Large intestine (tissue), 3 donors: ENCODE measurements around the gene RSPO1. TPM values are rescaled to one million over a fixed set of nuclear protein-coding genes. Genes with fewer than 3 reads are reported as not detected.

Experiments used
- DNase-seq, 2 donors: peaks; one replicate each; pipeline versions ENCODE4 v3.0.0 to v3.0.0-alpha.2; 2013
- H3K27ac ChIP-seq: one replicate; pipeline ENCODE4 v1.5.1; 2013; ENCODE audit warnings: low read length
- H3K27me3 ChIP-seq: 2 replicates; pipeline ENCODE4 v1.6.1; 2013; ENCODE audit warnings: low read length; ENCODE audit not compliant: control insufficient read depth, insufficient read depth
- H3K36me3 ChIP-seq: 2 replicates; pipeline ENCODE4 v1.6.1; 2013; ENCODE audit warnings: low read length; ENCODE audit not compliant: control insufficient read depth, insufficient read depth
- H3K4me1 ChIP-seq: one replicate; pipeline ENCODE4 v1.6.1; 2013; ENCODE audit warnings: low read length; ENCODE audit not compliant: control insufficient read depth, insufficient read depth
- H3K4me3 ChIP-seq: one replicate; pipeline ENCODE4 v1.5.1; 2013; ENCODE audit warnings: low read length
- H3K9me3 ChIP-seq: one replicate; pipeline ENCODE4 v1.6.1; 2013; ENCODE audit warnings: mild to moderate bottlenecking, low read depth, low read length, moderate library complexity; ENCODE audit not compliant: control insufficient read depth
- whole genome bisulfite sequencing: methylation state at CpG from one replicate; pipeline ENCODE4 v1.1.5; 2013; ENCODE audit warnings: low lambda C conversion rate; ENCODE audit not compliant: insufficient coverage; 5-methylcytosine and 5-hydroxymethylcytosine counted together
- polyA plus RNA-seq: library from polyadenylated mRNA; unstranded; fragments of 120-200 nt; gene quantifications from one replicate; pipeline ENCODE4 v1.2.1, GENCODE V29; 2013

Gene RSPO1
- polyA plus RNA-seq, 1 donor: 2.2 TPM

DNA sequence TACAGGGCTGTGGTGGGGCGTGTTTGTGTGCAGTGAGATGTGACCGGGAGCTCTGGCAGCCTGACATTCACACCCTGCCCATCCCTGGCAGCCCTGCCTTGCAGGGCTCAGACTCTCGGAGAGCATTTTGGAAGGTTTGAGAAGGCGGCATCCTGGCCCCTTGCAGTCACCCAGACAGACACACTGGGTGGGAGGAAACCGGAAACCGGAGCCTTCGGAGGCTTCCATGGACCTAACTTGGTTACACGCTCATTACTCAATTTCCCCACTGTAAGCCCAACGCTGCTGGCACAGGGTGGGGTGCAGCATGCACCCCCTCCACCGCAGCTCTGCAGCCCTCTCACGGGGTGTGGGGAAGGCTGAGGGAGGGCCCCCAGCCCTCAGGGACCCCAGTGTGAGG lies 22.2 kb upstream of the RSPO1 start:
- no peaks in the 10 kb centered on the region for H3K9me3 ChIP-seq
- WGBS: no CpG with 5 or more reads among the region's 11 CpGs
- H3K4me3 ChIP-seq: no peak overlapping the region
- H3K4me1 ChIP-seq: no peaks in the 10 kb centered on the region
- H3K27ac ChIP-seq: no peak overlapping the region
- no peak for DNase-seq
- peaks cover 19% of the 10 kb centered on the region for H3K27me3 ChIP-seq
- H3K36me3 ChIP-seq: no peaks in the 10 kb centered on the region

DNA sequence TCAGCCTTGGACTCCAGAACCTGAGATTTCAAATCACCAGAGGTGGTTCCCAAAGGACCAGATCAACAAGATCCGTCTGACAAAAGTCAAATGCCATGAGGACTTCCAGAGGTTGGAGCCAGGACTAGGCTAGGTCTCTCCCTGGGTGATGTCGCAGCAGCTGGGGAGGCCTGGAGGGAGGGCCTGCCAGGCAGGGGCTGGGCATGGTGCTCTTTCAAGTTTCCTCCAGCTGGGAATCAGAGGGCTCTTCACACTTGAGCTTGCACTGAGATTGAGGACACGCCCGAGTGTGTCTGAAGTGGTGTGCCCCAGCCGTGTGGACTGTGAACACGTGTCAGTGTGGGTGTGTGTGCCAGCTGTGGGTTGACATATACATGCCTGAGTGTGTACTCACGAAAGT lies 21.3 kb upstream of the RSPO1 start:
- no peak for DNase-seq
- no peaks in the 10 kb centered on the region for H3K36me3 ChIP-seq
- no peak overlapping the region for H3K4me3 ChIP-seq
- H3K27me3 ChIP-seq: peaks cover 13% of the 10 kb centered on the region
- no CpG with 5 or more reads among the region's 7 CpGs for WGBS
- H3K9me3 ChIP-seq: no peaks in the 10 kb centered on the region
- no peaks in the 10 kb centered on the region for H3K4me1 ChIP-seq
- H3K27ac ChIP-seq: no peak overlapping the region

DNA sequence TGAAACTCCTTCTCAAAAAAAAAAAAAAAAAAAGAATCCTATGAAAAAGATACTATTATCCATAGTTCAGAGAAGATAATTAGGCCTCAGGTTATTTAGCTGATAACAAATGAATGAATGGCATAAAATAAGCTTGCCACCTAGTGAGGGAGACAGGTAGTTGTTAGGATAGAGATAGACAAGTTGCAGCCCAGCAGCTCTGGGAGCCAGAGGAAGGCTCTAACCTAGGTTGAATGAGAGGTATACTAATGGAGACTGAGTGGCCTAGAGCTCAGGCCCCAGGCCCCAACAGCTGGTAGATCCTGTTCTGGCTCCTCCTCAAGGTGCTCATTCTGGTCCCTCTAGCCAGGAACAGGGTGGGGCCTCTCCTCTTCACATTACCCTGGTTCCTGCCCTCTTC lies 20.6 kb upstream of the RSPO1 start:
- no peaks in the 10 kb centered on the region for H3K36me3 ChIP-seq
- no peak overlapping the region for H3K27ac ChIP-seq
- no peak overlapping the region for H3K4me3 ChIP-seq
- H3K4me1 ChIP-seq: no peaks in the 10 kb centered on the region
- DNase-seq: no peak
- no peaks in the 10 kb centered on the region for H3K9me3 ChIP-seq
- peaks cover 7% of the 10 kb centered on the region for H3K27me3 ChIP-seq

DNA sequence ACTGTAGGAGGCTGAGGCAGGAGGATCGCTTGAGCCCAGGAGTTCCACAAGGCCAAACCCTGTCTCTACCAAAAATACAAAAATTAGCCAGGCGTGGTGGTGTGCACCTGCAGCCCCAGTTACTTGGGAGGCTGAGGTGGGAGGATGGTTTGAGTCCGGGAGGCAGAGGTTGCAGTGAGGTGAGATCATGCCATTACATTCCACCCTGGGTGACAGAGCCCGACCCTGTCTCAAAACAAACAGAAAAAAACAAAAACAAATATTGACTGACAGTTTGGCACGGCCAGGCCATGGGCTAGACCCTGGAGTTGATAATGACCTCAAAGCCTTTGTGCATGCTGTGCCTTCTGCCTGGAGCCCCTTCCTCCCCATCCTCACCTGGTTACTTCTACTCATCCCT lies 19.2 kb upstream of the RSPO1 start:
- Histone ChIP-seq H3K9me3 (no peaks in the 10 kb centered on the region), H3K27ac (no peak overlapping the region), H3K4me1 (no peaks in the 10 kb centered on the region), H3K36me3 (no peaks in the 10 kb centered on the region), H3K4me3 (no peak overlapping the region), H3K27me3 (peaks cover 3% of the 10 kb centered on the region)
- no peak for DNase-seq
- WGBS: 40% methylated on average over 1 of the region's 5 CpGs

DNA sequence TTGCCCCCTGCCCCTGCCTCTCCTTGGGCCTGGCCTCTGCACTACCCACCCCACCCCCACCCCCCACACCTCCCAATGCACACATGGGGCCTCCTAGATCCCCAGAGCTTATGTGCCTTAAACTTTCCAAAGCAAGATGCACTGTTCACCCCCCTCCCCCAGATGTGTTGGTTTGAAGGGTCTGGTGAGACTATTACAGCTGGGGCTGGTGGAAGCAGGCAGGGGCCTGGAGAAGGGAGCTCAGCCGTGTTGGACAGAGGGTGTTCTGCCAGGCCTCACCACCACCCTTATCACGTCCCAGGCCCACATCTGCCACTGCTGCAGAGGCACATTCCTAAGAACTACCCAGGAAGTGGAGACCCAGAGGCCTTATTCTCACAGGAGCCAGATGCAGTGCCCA lies 18.3 kb upstream of the RSPO1 start:
- Histone ChIP-seq H3K4me3 (no peak overlapping the region), H3K36me3 (no peaks in the 10 kb centered on the region), H3K27me3 (peaks cover 2% of the 10 kb centered on the region), H3K4me1 (no peaks in the 10 kb centered on the region), H3K9me3 (no peaks in the 10 kb centered on the region), H3K27ac (no peak overlapping the region)
- WGBS: no CpG with 5 or more reads among the region's 2 CpGs
- no peak for DNase-seq

DNA sequence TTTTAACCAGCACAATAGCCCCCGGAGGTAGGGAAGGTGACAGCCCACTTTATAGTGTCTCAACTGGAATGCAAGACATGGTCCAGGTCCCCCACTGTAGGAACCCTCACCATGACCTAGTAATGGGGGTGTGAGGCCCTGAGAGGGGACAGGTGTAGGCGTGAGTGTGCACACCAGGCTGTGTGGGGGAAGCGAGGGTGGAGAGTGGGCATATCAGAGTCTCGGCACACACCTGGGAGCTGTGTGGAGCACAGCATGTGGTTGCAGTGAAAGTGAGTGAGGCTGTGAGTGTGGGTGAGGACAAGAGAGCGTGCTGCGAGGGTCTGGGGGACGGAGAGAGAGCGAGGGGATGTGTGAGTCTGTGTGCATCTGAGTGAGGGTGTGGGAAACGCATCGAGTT lies 17.1 kb upstream of the RSPO1 start:
- DNase-seq: no peak
- no peaks in the 10 kb centered on the region for H3K4me1 ChIP-seq
- WGBS: no CpG with 5 or more reads among the region's 10 CpGs
- H3K36me3 ChIP-seq: no peaks in the 10 kb centered on the region
- no peak overlapping the region for H3K27ac ChIP-seq
- no peaks in the 10 kb centered on the region for H3K9me3 ChIP-seq
- no peak overlapping the region for H3K4me3 ChIP-seq
- no peaks in the 10 kb centered on the region for H3K27me3 ChIP-seq

DNA sequence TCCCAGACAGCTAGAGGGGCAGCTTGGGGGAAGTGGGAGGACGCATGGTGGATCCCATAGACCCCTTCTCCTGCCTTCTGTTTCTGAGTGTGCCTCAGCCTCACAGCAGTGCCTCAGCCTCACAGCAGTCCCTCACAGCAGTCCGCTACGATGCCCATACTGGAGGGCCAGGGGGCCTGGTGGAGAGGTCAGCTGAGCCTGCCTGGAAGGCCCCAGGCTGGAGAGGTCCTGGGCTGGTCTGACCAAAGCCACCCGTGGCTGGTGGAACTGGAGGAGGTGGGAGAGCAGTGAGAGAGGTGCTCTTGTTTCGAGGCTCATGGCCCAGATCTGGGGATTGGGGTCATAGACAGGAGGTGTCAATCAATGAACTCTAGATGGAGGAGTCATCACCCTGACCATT lies 16.0 kb upstream of the RSPO1 start:
- H3K36me3 ChIP-seq: no peaks in the 10 kb centered on the region
- WGBS: no CpG with 5 or more reads among the region's 5 CpGs
- H3K27me3 ChIP-seq: no peaks in the 10 kb centered on the region
- no peaks in the 10 kb centered on the region for H3K9me3 ChIP-seq
- DNase-seq: no peak
- no peak overlapping the region for H3K4me3 ChIP-seq
- H3K27ac ChIP-seq: no peak overlapping the region
- H3K4me1 ChIP-seq: no peaks in the 10 kb centered on the region

DNA sequence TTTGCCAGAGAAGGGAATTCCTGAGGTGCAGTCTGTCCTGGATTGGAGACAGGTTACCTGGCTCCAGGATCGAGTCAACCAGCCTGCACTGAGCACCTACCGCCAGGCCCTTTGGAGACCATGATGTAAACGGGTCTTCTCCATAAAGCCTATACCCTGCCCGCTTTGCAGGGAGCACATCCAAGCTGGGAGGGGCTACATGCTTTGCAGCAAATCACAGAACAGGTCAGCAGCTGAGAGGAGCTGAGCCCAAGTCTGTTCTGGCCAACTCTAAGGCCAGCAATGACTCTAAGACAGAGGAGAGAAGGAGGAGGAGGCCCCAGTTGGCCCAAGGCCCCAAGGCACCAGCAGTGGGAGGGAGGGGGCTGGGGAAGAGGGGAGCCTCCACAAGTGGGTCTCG lies 15.5 kb upstream of the RSPO1 start:
- Histone ChIP-seq H3K27me3 (no peaks in the 10 kb centered on the region), H3K9me3 (no peaks in the 10 kb centered on the region), H3K4me3 (no peak overlapping the region), H3K27ac (no peak overlapping the region), H3K36me3 (no peaks in the 10 kb centered on the region), H3K4me1 (no peaks in the 10 kb centered on the region)
- no peak for DNase-seq
- no CpG with 5 or more reads among the region's 5 CpGs for WGBS

DNA sequence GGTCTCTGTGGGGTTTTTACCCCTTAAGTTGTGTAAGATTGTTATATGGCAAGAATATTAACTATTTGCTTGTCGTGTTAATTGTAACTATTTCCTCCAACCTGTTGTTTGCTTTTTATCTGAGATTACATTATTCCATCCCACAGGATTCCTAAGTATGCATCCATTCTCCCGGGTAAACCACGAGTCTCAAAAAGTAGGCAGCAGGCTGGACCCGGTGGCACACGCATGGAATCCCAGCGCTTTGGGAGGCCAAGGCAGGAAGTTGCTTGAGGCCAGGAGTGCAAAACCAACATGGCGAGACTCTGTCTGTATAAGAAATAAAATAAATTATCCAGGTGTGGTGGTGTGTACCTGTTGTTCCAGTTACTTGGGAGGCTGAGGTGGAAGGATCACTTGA lies 12.6 kb upstream of the RSPO1 start:
- WGBS: no CpG with 5 or more reads among the region's 7 CpGs
- no peak for DNase-seq
- Histone ChIP-seq H3K36me3 (no peaks in the 10 kb centered on the region), H3K4me3 (no peak overlapping the region), H3K9me3 (no peaks in the 10 kb centered on the region), H3K27ac (no peak overlapping the region), H3K27me3 (peaks cover 10% of the 10 kb centered on the region), H3K4me1 (no peaks in the 10 kb centered on the region)

DNA sequence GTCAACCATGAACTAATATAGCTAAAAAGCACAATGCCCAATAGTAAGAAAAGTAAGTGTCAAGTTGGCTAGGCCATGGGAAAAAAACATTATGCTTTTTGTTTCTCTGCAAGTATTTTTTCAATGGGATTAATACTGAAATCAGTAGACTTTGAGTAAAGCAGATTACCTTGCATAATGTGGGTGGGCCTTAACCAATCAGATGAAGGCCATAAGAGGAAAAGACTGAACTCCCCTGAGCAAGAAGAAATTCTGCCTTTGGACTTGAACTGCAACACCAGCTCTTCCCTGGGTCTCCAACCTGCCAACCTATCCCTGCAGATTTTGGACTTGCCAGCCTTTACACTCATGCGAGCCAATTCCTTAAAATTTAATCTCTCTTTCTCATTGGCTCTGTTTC lies 6.4 kb upstream of the RSPO1 start:
- DNase-seq: no peak
- Histone ChIP-seq H3K9me3 (no peaks in the 10 kb centered on the region), H3K36me3 (no peaks in the 10 kb centered on the region), H3K27ac (no peak overlapping the region), H3K4me3 (no peak overlapping the region), H3K27me3 (peaks cover 42% of the 10 kb centered on the region), H3K4me1 (no peaks in the 10 kb centered on the region)
- WGBS: 89% methylated on average over 1 of the region's 1 CpG

DNA sequence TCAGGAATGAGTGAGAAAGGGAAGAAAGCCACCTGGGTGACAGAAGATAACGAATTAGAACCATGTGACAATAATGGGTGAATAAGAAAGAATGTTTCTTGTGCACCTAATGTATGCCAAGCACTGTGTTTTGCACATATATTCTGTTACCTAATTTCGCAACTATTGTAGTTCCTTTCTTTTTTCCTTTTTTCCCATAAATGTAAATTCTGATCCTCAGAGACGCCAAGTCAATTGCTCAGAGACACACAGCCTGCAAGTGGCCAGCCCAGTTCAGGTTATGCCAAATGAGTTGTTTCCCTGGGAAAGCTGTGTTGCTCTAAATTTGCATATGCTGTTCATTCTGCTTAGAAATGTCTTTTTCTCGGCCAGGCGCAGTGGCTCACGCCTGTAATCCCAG lies 1.7 kb upstream of the RSPO1 start:
- H3K4me3 ChIP-seq: no peak overlapping the region
- H3K36me3 ChIP-seq: no peaks in the 10 kb centered on the region
- no peaks in the 10 kb centered on the region for H3K9me3 ChIP-seq
- WGBS: 81% methylated on average over 2 of the region's 6 CpGs
- no peaks in the 10 kb centered on the region for H3K4me1 ChIP-seq
- no peak for DNase-seq
- no peak overlapping the region for H3K27ac ChIP-seq
- peaks cover 77% of the 10 kb centered on the region for H3K27me3 ChIP-seq
